HEK293 (cell line): Measurements from ENCODE around the gene PLA2G4E.

Experiments
- CTCF ChIP-seq: fragments of 450-650 bp; formaldehyde crosslinking; IDR thresholded peaks from 2 replicates; pipeline ENCODE4 v1.5.1; 2016; ENCODE audit warnings: missing biosample characterization, missing genetic modification characterization
- PRDM4 ChIP-seq: fragments of 450-650 bp; formaldehyde crosslinking; IDR thresholded peaks from 2 replicates; pipeline ENCODE4 v1.5.1; 2017; ENCODE audit warnings: missing biosample characterization, missing genetic modification characterization
- ZBTB49 ChIP-seq: fragments of 450-650 bp; formaldehyde crosslinking; IDR thresholded peaks from 2 replicates; pipeline ENCODE4 v1.5.1; 2016; ENCODE audit warnings: missing biosample characterization, missing genetic modification characterization, low read depth
- ZNF221 ChIP-seq: fragments of 450-650 bp; formaldehyde crosslinking; IDR thresholded peaks from 2 replicates; pipeline ENCODE4 v1.5.1; 2017; ENCODE audit warnings: missing biosample characterization, missing genetic modification characterization, borderline replicate concordance
- ZNF488 ChIP-seq: fragments of 450-650 bp; formaldehyde crosslinking; IDR thresholded peaks from 2 replicates; pipeline ENCODE4 v1.5.1; 2016; ENCODE audit warnings: missing biosample characterization, missing genetic modification characterization

GRCh38 chr15:42024303-42024702 is 3.5 kb upstream of the PLA2G4E start:
- TF ChIP-seq CTCF (tag by site-specific recombination) (no peak), PRDM4 (tag by site-specific recombination) (no peak), ZBTB49 (tag by site-specific recombination) (no peak), ZNF488 (tag by site-specific recombination) (no peak), ZNF221 (tag by site-specific recombination) (no peak)
